Tibial nerve (tissue), 4 donors: Measurements from ENCODE around the gene KRT1. TPM values are rescaled to one million over a fixed set of nuclear protein-coding genes. Genes with fewer than 3 reads are reported as not detected.

Source experiments
- DNase-seq, 2 donors: peaks; one replicate each; pipeline ENCODE4 v3.0.0-alpha.2; 2019; ENCODE audit warnings: low spot score in 2 of 2
- H3K27ac ChIP-seq, 4 donors: fragments of 200-600 bp; sonication (generic) in 3 of 4; one replicate each; pipeline ENCODE4 v1.5.1; 2017 to 2019; ENCODE audit warnings: mild to moderate bottlenecking in 1 of 4
- H3K27me3 ChIP-seq, 2 donors: fragments of 200-600 bp; sonication (generic) in 1 of 2; one replicate each; pipeline versions ENCODE4 v1.5.1 to v1.6.0; 2017 to 2019
- H3K36me3 ChIP-seq, 3 donors: fragments of 200-600 bp; sonication (generic); one replicate each; pipeline ENCODE4 v1.5.1; 2018 to 2019
- H3K4me1 ChIP-seq, 4 donors: fragments of 200-600 bp; sonication (generic) in 3 of 4; one replicate each; pipeline ENCODE4 v1.5.1; 2017 to 2019
- H3K4me3 ChIP-seq, 4 donors: fragments of 200-600 bp; sonication (generic) in 3 of 4; one replicate each; pipeline ENCODE4 v1.5.1; 2017 to 2019; ENCODE audit warnings: mild to moderate bottlenecking in 1 of 4, moderate library complexity in 1 of 4
- H3K9me3 ChIP-seq, 4 donors: fragments of 200-600 bp; sonication (generic) in 3 of 4; one replicate each; pipeline ENCODE4 v1.5.1; 2017 to 2019
- CTCF ChIP-seq, 5 experiments: fragments of 200-600 bp in 3 of 5; fragments of 450-650 bp in 2 of 5; sonication (generic) in 3 of 5; IDR thresholded peaks; one replicate each; pipeline ENCODE4 v1.5.1; 2016 to 2019; ENCODE audit warnings: antibody characterized with exemption in 5 of 5, mild to moderate bottlenecking in 3 of 5, moderate library complexity in 2 of 5
- EP300 ChIP-seq, 2 donors: sonication (generic); formaldehyde crosslinking; IDR thresholded peaks; one replicate each; pipeline ENCODE4 v1.6.1; 2017; ENCODE audit warnings: antibody characterized with exemption in 2 of 2, mild to moderate bottlenecking in 1 of 2
- POLR2A ChIP-seq, 2 donors: fragments of 450-650 bp; IDR thresholded peaks; one replicate each; pipeline ENCODE4 v1.6.1; 2017; ENCODE audit warnings: antibody characterized with exemption in 2 of 2, mild to moderate bottlenecking in 2 of 2, moderate library complexity in 2 of 2
- WGBS, 2 donors: methylation state at CpG; one replicate each; pipeline ENCODE4 v1.1.5; 2018; 5-methylcytosine and 5-hydroxymethylcytosine counted together
- total RNA-seq, 4 donors: library from RNA; depleted of rRNA; stranded (reverse); fragments of >200 nt; gene quantifications; one replicate each; pipeline ENCODE4 v1.1.0, GENCODE V29; 2016

KRT1 gene
- total RNA-seq, 4 donors from 2014 or later = not detected

- no peaks in the 10 kb centered on the region for H3K36me3 ChIP-seq
- H3K27me3 ChIP-seq = peaks cover 0 to 64% of the 10 kb centered on the region in 2 donors
- TF ChIP-seq EP300 (IDR thresholded peaks at IDR 0.05) (no peak), CTCF (IDR thresholded peaks at IDR 0.05) (no peak), POLR2A (IDR thresholded peaks at IDR 0.05) (no peak)
- H3K4me3 ChIP-seq = no peak overlapping the region
- no peaks in the 10 kb centered on the region for H3K9me3 ChIP-seq
- WGBS, 2 donors = 62 to 80% methylated on average over 2 of the region's 2 CpGs
- H3K4me1 ChIP-seq = peaks cover 0 to 13% (median 3%) of the 10 kb centered on the region in 4 donors
- DNase-seq = no peak
- no peak overlapping the region for H3K27ac ChIP-seq
These were observed 8.3 kb upstream of the KRT1 start for GRCh38 chr12:52688481-52688880.

- no peaks in the 10 kb centered on the region for H3K36me3 ChIP-seq
- 83% methylated on average over 8 of the region's 8 CpGs for WGBS, 2 donors
- peaks cover 0 to 13% (median 3%) of the 10 kb centered on the region in 4 donors for H3K4me1 ChIP-seq
- DNase-seq = no peak
- H3K27ac ChIP-seq = no peak overlapping the region
- H3K27me3 ChIP-seq = peaks cover 0 to 59% of the 10 kb centered on the region in 2 donors
- H3K4me3 ChIP-seq = no peak overlapping the region
- H3K9me3 ChIP-seq = no peaks in the 10 kb centered on the region
- no peak for TF ChIP-seq CTCF (IDR thresholded peaks at IDR 0.05)
- TF ChIP-seq POLR2A (IDR thresholded peaks at IDR 0.05) = no peak
- TF ChIP-seq EP300 (IDR thresholded peaks at IDR 0.05) = no peak
These were observed 7.5 kb upstream of the KRT1 start for GRCh38 chr12:52687497-52688385.

- Histone ChIP-seq H3K4me3 (no peak overlapping the region), H3K9me3 (no peaks in the 10 kb centered on the region), H3K4me1 (peaks cover 0 to 18% (median 3%) of the 10 kb centered on the region in 4 donors), H3K27me3 (peaks cover 0 to 51% of the 10 kb centered on the region in 2 donors), H3K36me3 (no peaks in the 10 kb centered on the region), H3K27ac (no peak overlapping the region)
- DNase-seq = no peak
- TF ChIP-seq CTCF (IDR thresholded peaks at IDR 0.05) = no peak
- no peak for TF ChIP-seq POLR2A (IDR thresholded peaks at IDR 0.05)
- no peak for TF ChIP-seq EP300 (IDR thresholded peaks at IDR 0.05)
- WGBS, 2 donors = 76 to 77% methylated on average over 9 of the region's 9 CpGs
These were observed 6.7 kb upstream of the KRT1 start for GRCh38 chr12:52686756-52687487.

- H3K36me3 ChIP-seq = no peaks in the 10 kb centered on the region
- 80 to 90% methylated on average over 3 of the region's 3 CpGs for WGBS, 2 donors
- DNase-seq = no peak
- TF ChIP-seq POLR2A (IDR thresholded peaks at IDR 0.05) (no peak), EP300 (IDR thresholded peaks at IDR 0.05) (no peak), CTCF (IDR thresholded peaks at IDR 0.05) (no peak)
- peaks cover 0 to 47% of the 10 kb centered on the region in 2 donors for H3K27me3 ChIP-seq
- no peak overlapping the region for H3K27ac ChIP-seq
- H3K9me3 ChIP-seq = no peaks in the 10 kb centered on the region
- no peak overlapping the region for H3K4me3 ChIP-seq
- peaks cover 0 to 13% (median 1%) of the 10 kb centered on the region in 4 donors for H3K4me1 ChIP-seq
These were observed 5.9 kb upstream of the KRT1 start for GRCh38 chr12:52686063-52686462.
